Measurements from ENCODE around the gene PLXND1.
"Not testable (repeated sequence)": the region's sequence is repeated elsewhere in the genome, so short reads cannot be mapped to it uniquely, and the experiment has no call there.

Gene PLXND1

DNA sequence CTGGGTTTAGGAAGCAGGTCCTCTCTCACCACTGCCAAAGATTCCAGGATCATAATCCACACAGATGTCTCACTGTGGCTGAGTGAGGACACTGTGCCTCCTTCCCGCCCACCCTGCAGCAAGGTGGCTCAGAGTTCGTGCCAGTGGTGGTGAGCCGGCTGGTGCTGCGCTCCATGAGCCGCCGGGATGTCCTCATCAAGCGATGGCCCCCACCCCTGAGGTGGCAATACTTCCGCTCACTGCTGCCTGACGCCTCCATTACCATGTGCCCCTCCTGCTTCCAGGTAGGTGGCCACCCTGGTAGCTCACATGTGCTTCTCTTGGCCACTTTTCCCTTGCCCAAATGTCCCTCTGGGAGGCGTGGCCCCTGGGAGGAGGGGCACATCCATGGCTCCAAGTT, 87.0 kb downstream of the PLXND1 start:
- TF ChIP-seq, protein P1, sequence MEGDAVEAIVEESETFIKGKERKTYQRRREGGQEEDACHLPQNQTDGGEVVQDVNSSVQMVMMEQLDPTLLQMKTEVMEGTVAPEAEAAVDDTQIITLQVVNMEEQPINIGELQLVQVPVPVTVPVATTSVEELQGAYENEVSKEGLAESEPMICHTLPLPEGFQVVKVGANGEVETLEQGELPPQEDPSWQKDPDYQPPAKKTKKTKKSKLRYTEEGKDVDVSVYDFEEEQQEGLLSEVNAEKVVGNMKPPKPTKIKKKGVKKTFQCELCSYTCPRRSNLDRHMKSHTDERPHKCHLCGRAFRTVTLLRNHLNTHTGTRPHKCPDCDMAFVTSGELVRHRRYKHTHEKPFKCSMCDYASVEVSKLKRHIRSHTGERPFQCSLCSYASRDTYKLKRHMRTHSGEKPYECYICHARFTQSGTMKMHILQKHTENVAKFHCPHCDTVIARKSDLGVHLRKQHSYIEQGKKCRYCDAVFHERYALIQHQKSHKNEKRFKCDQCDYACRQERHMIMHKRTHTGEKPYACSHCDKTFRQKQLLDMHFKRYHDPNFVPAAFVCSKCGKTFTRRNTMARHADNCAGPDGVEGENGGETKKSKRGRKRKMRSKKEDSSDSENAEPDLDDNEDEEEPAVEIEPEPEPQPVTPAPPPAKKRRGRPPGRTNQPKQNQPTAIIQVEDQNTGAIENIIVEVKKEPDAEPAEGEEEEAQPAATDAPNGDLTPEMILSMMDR (IDR thresholded peaks at IDR 0.05; ENCODE audit: control insufficient read depth, insufficient read depth, low read depth, low read length, missing control alignments), result no peak
- no peak overlapping the region for H3K4me3 ChIP-seq (ENCODE audit: control insufficient read depth, low read depth, low read length)
- no peak for DNase-seq (ENCODE audit: low read depth)

DNA sequence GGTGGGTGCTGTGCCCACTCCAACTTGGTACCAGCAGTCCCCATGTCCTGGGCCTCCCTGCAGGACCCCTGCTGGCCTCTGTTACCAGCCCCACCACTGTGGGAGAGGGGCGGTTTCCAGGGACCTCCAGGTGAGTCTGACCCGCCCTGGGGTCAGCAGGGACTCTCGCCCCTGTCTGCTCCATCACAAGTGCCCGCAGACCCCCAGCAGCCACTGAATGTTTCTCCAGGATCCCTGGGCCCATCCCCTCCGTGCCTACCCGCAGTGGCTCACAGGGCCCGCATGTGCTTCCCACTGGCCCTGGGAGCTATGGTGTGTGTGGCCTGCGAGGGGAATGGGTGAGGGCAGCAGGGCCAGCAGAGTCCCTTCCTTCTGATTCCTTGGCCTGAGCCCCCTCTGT, 87.9 kb downstream of the PLXND1 start:
- TF ChIP-seq, protein P1 (IDR thresholded peaks at IDR 0.05; ENCODE audit: control insufficient read depth, insufficient read depth, low read depth, low read length, missing control alignments), result no peak
- H3K4me3 ChIP-seq (ENCODE audit: control insufficient read depth, low read depth, low read length), result no peak overlapping the region
- DNase-seq (ENCODE audit: low read depth), result no peak

DNA sequence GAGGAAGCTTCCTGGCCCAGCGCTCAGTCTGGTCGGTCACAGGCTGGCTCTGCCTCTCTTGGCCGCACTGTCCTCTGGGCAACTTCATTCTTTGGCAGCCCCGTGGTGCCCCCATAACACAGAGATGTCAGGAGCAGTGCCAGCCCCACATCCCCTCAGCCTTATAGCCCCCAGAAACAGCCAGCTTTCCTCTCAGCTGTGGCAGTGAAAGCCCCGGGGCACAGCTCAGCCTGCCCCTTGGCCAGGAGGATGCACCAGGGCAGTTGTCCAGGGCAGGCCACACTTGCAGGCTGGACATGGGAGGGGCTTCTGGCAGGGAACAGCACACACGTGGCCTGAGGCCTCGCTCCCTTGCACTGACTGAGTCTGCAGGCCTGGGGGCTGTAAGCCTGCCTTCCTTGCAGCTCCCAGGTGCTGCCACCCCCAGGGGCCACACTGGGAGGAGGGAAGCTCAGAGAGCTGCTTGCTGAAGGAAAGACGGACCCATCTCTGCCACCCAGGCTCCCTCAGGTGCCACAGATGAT, 88.4 kb downstream of the PLXND1 start:
- DNase-seq (ENCODE audit: low read depth), result no peak
- no peak overlapping the region for H3K4me3 ChIP-seq (ENCODE audit: control insufficient read depth, low read depth, low read length)
- TF ChIP-seq, protein P1 (IDR thresholded peaks at IDR 0.05; ENCODE audit: control insufficient read depth, insufficient read depth, low read depth, low read length, missing control alignments), result no peak

DNA sequence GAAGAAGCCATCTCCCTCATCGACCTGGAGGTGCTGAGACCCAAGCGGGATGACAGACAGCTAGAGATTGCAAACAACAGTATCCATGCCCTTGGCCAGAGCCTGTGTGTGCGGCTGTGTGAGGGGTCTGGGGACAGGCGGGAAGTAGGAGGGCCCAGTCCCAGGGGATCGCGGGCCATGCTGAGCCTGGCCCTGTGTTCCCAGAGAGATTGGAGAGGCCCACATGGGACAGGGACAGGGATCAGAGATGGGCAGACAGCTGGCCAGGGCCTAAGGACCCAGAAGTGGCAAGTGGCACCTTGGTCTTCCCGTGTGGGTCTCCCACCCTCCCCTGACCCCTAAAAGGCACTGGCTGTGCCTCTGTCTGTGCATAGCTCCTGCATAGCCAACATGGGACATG, 89.0 kb downstream of the PLXND1 start:
- TF ChIP-seq, protein P1 (IDR thresholded peaks at IDR 0.05; ENCODE audit: control insufficient read depth, insufficient read depth, low read depth, low read length, missing control alignments), result no peak
- no peak for DNase-seq (ENCODE audit: low read depth)
- H3K4me3 ChIP-seq (ENCODE audit: control insufficient read depth, low read depth, low read length), result no peak overlapping the region

DNA sequence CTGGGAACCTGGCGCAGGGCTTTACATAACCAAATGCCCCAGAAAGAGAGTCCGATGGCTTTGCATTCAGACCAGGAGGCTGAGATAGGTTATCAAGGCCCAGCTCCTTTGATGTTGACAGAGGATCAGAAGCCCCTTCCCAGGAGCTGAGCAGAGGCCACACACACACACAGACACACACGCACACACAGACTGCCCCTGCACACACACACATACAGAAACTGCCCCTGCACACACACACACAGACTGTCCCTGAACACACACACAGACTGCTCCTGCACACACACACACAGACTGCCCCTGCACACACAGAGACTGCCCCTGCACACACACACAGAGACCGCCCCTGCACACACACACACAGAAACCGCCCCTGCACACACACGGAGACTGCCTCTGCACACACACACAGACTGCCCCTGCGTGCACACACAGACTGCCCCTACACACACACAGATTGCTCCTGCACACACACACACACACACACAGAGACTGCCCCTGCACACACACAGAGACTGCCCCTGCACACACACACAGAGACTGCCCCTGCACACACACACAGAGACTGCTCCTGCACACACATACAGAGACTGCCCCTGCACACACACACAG, 90.5 kb downstream of the PLXND1 start:
- not testable (repeated sequence) for H3K4me3 ChIP-seq (ENCODE audit: control insufficient read depth, low read depth, low read length); DNase-seq (ENCODE audit: low read depth)

DNA sequence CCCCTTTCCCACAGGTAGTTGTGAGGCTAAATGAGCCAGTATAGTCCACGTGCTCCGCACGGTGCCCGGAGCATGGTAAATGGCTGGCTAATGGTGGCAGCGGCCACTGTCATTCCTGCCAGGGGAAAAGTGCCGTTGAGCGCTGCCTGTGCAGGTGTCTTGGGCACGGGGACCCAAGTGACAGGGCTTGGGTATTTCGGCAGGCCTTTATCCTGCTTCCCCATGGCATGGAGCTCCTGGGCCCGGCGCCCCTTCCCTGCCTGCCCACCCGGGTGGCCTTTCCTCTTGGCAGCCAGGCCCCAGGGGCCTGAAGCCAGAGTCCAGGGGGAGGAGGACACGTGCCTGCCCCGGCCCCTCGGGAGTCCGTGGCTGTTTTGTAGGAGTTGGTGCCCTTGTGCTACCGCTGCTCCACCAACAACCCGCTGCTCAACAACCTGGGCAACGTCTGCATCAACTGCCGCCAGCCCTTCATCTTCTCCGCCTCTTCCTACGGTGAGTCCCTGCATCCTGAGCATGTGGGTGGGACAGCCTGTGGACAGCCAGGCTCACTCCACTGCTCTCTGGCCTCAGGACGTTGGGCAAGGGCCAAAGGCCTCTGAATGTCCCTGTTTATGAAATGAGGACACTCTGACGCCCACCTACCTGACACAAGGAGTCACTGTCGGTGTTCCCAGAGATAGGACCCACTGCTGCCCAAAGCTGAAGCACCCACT, 91.2 kb downstream of the PLXND1 start:
- H3K4me3 ChIP-seq (ENCODE audit: control insufficient read depth, low read depth, low read length); DNase-seq (ENCODE audit: low read depth): not testable (repeated sequence)

DNA sequence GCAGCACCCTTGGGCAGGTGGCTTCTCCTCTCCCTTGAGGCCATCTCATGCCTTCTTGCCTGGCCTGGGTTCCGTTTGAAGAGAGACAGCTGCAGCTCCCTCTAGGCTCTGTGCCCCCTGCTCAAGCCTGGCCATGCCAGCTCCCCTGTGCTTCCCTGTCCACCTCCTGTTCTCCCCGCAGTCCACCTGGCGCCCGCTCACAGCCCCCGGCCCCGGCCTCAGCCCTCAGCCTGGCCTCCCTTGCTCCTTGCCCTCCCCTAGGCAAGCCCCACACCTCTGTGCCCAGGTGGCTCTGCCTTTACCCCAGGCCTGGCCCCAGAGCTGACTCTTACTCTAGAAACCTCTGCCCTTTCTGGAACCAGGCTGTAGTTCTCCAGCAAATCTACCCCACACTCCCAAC, 91.9 kb downstream of the PLXND1 start:
- no peak overlapping the region for H3K4me3 ChIP-seq (ENCODE audit: control insufficient read depth, low read depth, low read length)
- no peak for DNase-seq (ENCODE audit: low read depth)
- TF ChIP-seq, protein P1 (IDR thresholded peaks at IDR 0.05; ENCODE audit: control insufficient read depth, insufficient read depth, low read depth, low read length, missing control alignments), result no peak
